HepG2 (cell line): ENCODE results near the gene NAA25. TPM values are rescaled to one million over a fixed set of nuclear protein-coding genes. Genes with fewer than 3 reads are reported as not detected.

Experiments
- ARID5B ChIP-seq: IDR thresholded peaks from 2 replicates; pipeline ENCODE4 v1.4.0; 2020; ENCODE audit warnings: mild to moderate bottlenecking, missing genetic modification reagents
- ATM ChIP-seq: fragments of 450-650 bp; IDR thresholded peaks from 2 replicates; pipeline ENCODE4 v1.7.1; 2017; ENCODE audit warnings: mild to moderate bottlenecking, borderline replicate concordance
- CCDC6 ChIP-seq: sonication (generic); formaldehyde crosslinking; IDR thresholded peaks from 2 replicates; pipeline ENCODE4 v1.8.1; 2022; ENCODE audit warnings: mild to moderate bottlenecking, missing genetic modification reagents, moderate library complexity
- DPF2 ChIP-seq: sonication (generic); formaldehyde crosslinking; IDR thresholded peaks from 2 replicates; pipeline ENCODE4 v1.4.0; 2020; ENCODE audit warnings: mild to moderate bottlenecking, low read depth, missing genetic modification reagents, borderline replicate concordance
- ELF1 ChIP-seq: sonication (generic); formaldehyde crosslinking; IDR thresholded peaks from 2 replicates; pipeline ENCODE4 v1.4.0; 2020; ENCODE audit warnings: missing genetic modification reagents
- GABPA ChIP-seq, 2 experiments: IDR thresholded peaks; 2 replicates each; pipeline ENCODE4 v1.6.1; 2011 to 2016; ENCODE audit warnings: low read depth in 2 of 2, low read length in 1 of 2, missing biosample characterization in 1 of 2, missing genetic modification characterization in 1 of 2
- JUND ChIP-seq: sonication (generic); formaldehyde crosslinking; IDR thresholded peaks from 2 replicates; pipeline ENCODE4 v1.8.0; 2022; ENCODE audit warnings: mild to moderate bottlenecking, missing genetic modification reagents
- KLF11 ChIP-seq: IDR thresholded peaks from 2 replicates; pipeline ENCODE4 v1.6.1; 2016; ENCODE audit warnings: missing compliant biosample characterization
- NAIF1 ChIP-seq: sonication (generic); formaldehyde crosslinking; IDR thresholded peaks from 2 replicates; pipeline ENCODE4 v1.5.0; 2020; ENCODE audit warnings: mild to moderate bottlenecking, missing genetic modification reagents, borderline replicate concordance
- NCOR1 ChIP-seq: fragments of 200-600 bp; sonication (generic); IDR thresholded peaks from 2 replicates; pipeline ENCODE4 v1.7.0; 2017; ENCODE audit warnings: antibody characterized with exemption, low read length, borderline replicate concordance
- PLSCR1 ChIP-seq: sonication (generic); formaldehyde crosslinking; IDR thresholded peaks from 2 replicates; pipeline ENCODE4 v1.5.0; 2020; ENCODE audit warnings: missing genetic modification reagents, mild to moderate bottlenecking, borderline replicate concordance
- REPIN1 ChIP-seq: sonication (generic); formaldehyde crosslinking; IDR thresholded peaks from 2 replicates; pipeline ENCODE4 v1.8.0; 2022; ENCODE audit warnings: missing genetic modification reagents, low read depth, mild to moderate bottlenecking, borderline replicate concordance
- ZBTB21 ChIP-seq: sonication (generic); formaldehyde crosslinking; IDR thresholded peaks from 2 replicates; pipeline ENCODE4 v1.4.0; 2020; ENCODE audit warnings: missing genetic modification reagents
- ZFP82 ChIP-seq: sonication (generic); formaldehyde crosslinking; IDR thresholded peaks from 2 replicates; pipeline ENCODE4 v1.5.1; 2020; ENCODE audit warnings: mild to moderate bottlenecking, missing genetic modification reagents, borderline replicate concordance
- ZNF546 ChIP-seq: sonication (generic); formaldehyde crosslinking; conservative IDR thresholded peaks from 2 replicates; pipeline ENCODE4 v1.8.1; 2023; ENCODE audit warnings: mild to moderate bottlenecking, missing genetic modification reagents
- ZNF549 ChIP-seq: sonication (generic); formaldehyde crosslinking; IDR thresholded peaks from 2 replicates; pipeline ENCODE4 v1.5.0; 2020; ENCODE audit warnings: missing genetic modification reagents
- ZNF577 ChIP-seq: sonication (generic); formaldehyde crosslinking; IDR thresholded peaks from 2 replicates; pipeline ENCODE4 v1.4.0; 2020; ENCODE audit warnings: mild to moderate bottlenecking, low read depth, missing genetic modification reagents, borderline replicate concordance
- ZNF790 ChIP-seq: sonication (generic); formaldehyde crosslinking; IDR thresholded peaks from 2 replicates; pipeline ENCODE4 v1.8.0; 2022; ENCODE audit warnings: missing genetic modification reagents, mild to moderate bottlenecking, borderline replicate concordance
- polyA plus RNA-seq, 8 experiments: library from polyadenylated mRNA; depleted of rRNA in 3 of 8; stranded (reverse) in 7 of 8; unstranded in 1 of 8; fragments of >200 nt; fragmentation: Illumina TruSeq in 4 of 8; extraction: Trizol in 4 of 8; gene quantifications; 2 replicates each; pipeline versions ENCODE4 v1.2.1 to v1.2.3, GENCODE V29; 2011 to 2016; ENCODE audit warnings: low read depth in 4 of 8, missing spikeins in 1 of 8, mixed read lengths in 1 of 8; ENCODE audit not compliant: insufficient read depth in 1 of 8
- total RNA-seq, 5 experiments: library from RNA; depleted of rRNA; stranded (reverse); fragments of >200 nt; fragmentation: Illumina TruSeq; extraction: Trizol; gene quantifications; 2 replicates each; pipeline ENCODE4 v1.2.3, GENCODE V29; 2016; ENCODE audit warnings: low read depth in 1 of 5
- TF ChIP-seq, protein P1 (sequence below): sonication (generic); formaldehyde crosslinking; IDR thresholded peaks from 2 replicates; pipeline ENCODE4 v1.4.0; 2020; ENCODE audit warnings: missing genetic modification reagents

Gene NAA25
- total and polyA plus RNA-seq, 2 of the 13 experiments (the other 11 are each of a cell fraction or from before 2014, with no cell fraction given): 11.4 to 32.0 TPM

DNA sequence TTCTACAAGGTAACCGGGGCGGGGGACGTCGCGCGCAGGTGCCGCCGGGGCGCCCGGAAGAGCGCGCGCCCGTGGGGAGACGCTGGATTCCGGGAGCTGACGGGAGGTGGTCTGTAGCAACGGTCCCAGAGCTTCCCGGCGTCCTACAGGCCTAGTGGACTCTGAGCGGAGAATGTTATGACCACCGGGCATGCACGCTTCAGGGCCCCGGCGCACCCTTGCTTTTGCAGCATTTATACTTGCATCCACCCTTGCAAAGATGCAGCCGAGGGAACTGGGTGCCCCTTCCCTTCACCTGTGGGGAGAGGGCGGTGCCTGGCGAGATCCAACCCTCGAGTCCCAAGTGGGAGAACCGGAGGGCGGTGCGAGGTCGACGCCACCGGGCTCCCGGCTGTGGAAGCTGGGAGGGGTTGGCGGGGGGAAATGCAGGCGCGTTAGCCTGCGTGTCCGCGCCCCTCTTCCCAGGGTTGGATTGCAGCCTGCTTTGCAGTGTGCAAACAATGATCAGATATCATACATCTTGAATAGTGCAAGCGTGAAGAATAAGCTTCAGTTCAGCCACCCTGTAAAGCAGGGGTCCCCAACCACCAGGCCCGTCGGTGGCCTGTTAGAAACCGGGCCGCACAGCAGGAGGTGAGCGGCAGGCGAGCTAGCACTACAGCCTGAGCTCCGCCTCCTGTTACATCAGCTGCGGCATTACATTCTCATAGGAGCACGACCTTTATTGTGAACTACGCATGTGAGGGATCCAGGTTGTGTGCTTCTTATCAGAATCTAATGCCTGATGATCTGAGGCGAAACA lies 94.8 kb downstream of the NAA25 start (continued):
- TF ChIP-seq DPF2 (0 out of 2 replicates have a peak, but pooled peaks have one; percentile 47), ZNF577 (CRISPR knock-in tag) (0 out of 2 replicates have a peak, but pooled peaks have one; percentile 52), ELF1 (no peak; the same call in 1 of the 2 replicates), NAIF1 (CRISPR knock-in tag) (no peak), ATM (no peak), ZFP82 (peak; percentile 65), PLSCR1 (CRISPR knock-in tag) (no peak), ZNF549 (peak; percentile 100), NCOR1 (0 out of 2 replicates have a peak, but pooled peaks have one; percentile 5), ZBTB21 (CRISPR knock-in tag) (no peak), REPIN1 (CRISPR knock-in tag) (0 out of 2 replicates have a peak, but pooled peaks have one; percentile 50), CCDC6 (peak; percentile 59), ZNF790 (CRISPR knock-in tag) (no peak), ZNF546 (no peak; the same call in 1 of the 2 replicates), GABPA (IDR thresholded peaks at IDR 0.05; ENCODE audit: low read depth, low read length) (no peak), GABPA (CRISPR knock-in tag; IDR thresholded peaks at IDR 0.05; ENCODE audit: low read depth) (peak; percentile 45; the same call in 1 of the 2 replicates), ARID5B (CRISPR knock-in tag) (peak; percentile 47), JUND (CRISPR knock-in tag) (no peak), KLF11 (CRISPR knock-in tag) (no peak)
- TF ChIP-seq, protein P1, sequence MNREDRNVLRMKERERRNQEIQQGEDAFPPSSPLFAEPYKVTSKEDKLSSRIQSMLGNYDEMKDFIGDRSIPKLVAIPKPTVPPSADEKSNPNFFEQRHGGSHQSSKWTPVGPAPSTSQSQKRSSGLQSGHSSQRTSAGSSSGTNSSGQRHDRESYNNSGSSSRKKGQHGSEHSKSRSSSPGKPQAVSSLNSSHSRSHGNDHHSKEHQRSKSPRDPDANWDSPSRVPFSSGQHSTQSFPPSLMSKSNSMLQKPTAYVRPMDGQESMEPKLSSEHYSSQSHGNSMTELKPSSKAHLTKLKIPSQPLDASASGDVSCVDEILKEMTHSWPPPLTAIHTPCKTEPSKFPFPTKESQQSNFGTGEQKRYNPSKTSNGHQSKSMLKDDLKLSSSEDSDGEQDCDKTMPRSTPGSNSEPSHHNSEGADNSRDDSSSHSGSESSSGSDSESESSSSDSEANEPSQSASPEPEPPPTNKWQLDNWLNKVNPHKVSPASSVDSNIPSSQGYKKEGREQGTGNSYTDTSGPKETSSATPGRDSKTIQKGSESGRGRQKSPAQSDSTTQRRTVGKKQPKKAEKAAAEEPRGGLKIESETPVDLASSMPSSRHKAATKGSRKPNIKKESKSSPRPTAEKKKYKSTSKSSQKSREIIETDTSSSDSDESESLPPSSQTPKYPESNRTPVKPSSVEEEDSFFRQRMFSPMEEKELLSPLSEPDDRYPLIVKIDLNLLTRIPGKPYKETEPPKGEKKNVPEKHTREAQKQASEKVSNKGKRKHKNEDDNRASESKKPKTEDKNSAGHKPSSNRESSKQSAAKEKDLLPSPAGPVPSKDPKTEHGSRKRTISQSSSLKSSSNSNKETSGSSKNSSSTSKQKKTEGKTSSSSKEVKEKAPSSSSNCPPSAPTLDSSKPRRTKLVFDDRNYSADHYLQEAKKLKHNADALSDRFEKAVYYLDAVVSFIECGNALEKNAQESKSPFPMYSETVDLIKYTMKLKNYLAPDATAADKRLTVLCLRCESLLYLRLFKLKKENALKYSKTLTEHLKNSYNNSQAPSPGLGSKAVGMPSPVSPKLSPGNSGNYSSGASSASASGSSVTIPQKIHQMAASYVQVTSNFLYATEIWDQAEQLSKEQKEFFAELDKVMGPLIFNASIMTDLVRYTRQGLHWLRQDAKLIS (CRISPR knock-in tag): no peak
